HG03378 (cell line): ENCODE results near the gene PLD1.
"Not testable (repeated sequence)": the region's sequence is repeated elsewhere in the genome, so short reads cannot be mapped to it uniquely, and the experiment has no call there.

Experiments
- ATAC-seq: cut with Tn5 transposase; IDR thresholded peaks from one replicate; pipeline ENCODE4 v1.9.1; 2021; ENCODE audit warnings: mild to moderate bottlenecking, moderate library complexity; ENCODE audit not compliant: unreplicated experiment

PLD1 gene

DNA sequence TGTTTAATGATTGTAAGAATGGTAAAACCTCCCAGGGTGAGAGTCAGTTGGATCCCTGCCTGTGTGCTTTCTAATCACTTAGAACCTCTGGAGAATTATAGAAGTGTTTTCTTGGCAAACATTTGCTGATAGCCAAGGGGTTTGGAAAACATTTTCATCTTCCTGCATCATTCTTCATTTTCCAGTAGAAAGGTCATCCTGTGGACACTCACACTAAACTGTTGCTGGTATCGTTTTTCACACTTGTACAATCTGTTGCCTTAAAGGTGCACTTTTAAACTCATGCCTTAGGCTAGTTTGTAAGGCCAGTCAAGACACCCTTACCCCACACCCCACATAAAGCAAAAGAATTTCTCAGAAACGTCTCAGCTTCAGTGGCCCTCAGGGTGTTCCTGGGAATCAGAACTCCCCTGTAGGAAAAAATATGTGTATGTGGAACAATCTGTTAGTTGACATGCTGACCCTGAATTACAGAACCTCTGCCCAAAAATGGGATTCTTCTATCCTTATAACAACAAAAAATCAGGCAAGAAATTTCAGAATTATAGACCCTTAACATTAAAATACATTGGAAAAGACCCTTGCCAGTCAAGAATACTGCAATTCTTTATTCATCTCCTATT, 5.8 kb upstream of the PLD1 start:
- no peak for ATAC-seq

DNA sequence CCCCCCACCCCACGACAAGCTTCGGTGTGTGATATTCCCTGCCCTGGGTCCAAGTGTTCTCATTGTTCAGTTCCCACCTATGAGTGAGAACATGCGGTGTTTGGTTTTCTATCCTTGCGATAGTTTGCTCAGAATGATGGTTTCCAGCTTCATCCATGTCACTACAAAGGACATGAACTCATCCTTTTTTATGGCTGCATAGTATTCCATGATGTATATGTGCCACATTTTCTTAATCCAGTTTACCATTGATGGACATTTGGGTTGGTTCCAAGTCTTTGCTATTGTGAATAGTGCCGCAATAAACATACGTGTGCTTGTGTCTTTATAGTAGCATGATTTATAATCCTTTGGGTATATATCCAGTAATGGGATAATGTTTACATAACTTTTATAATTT, 4.4 kb upstream of the PLD1 start:
- not testable (repeated sequence) for ATAC-seq

DNA sequence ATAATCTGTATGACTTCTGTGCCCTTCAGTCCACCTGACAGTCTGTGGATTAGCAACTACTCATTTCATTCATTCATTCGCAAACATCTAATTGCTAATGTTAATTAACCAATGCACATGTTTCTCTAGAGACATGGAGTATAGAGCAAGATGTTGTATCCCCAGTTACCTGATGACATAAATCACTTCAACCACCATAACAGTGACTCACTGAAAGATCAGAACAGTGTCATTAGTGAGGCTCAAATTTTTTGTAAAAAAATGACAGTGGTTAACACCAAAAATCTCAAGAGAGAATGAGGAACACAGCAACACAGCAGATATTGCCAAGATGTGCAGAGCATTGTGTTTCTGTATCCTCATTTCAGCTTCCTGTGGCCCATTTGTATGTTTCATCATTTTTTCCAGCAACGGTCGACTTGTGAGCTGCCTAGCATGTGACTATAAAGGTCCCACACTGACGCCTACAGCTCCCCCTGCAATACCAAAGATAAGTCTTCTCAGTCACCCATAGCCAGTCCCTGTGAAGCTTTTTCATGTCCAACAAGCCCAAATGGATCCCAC, 3.7 kb upstream of the PLD1 start:
- ATAC-seq = peak; percentile 64

DNA sequence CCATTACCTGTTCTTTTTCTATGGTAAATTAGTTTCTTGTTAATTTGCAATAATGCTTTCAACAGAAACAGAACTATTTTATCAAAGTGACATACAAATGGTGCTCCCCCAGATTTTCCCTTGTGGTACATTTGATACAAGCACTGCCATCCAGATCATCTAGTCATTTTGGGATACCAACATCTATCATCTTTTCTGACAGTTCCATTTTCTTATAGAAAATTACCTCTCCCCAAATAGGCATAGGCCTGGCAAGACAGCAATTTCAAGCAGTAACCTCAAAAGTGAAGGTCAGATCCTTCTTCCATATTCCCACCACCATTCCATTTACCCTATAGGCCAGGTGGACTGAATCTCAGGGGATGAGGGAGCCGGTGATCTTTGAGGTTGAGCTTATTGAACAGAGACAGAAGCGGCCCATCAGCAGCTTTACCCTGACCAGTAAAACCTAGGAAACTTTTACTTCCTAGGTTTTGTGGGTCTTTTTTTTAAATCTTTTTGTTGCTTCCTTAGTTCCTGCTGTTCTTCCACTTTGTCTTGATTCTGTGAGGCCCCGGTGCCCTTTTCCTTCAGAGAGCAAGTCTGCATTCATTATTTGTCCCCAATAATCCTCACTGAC, 3.1 kb upstream of the PLD1 start:
- ATAC-seq = no peak

DNA sequence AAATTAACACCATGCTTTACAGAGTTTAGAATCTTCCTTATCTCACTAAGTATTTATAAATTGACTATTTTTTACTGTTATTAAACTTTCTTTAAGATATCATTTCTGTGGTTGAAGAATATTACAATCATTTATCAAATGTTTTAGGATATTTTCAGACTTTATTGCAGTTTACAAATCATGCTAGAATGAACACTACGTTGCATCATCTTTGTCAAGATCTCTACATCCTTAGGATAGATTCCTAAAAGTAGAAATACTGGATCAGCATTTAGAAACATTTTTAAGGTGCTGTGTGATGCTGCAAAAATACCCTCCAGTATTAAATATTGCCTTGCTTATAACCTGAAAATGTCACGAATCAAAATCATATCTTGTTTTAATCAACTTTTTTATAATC, 2.5 kb upstream of the PLD1 start:
- no peak for ATAC-seq

DNA sequence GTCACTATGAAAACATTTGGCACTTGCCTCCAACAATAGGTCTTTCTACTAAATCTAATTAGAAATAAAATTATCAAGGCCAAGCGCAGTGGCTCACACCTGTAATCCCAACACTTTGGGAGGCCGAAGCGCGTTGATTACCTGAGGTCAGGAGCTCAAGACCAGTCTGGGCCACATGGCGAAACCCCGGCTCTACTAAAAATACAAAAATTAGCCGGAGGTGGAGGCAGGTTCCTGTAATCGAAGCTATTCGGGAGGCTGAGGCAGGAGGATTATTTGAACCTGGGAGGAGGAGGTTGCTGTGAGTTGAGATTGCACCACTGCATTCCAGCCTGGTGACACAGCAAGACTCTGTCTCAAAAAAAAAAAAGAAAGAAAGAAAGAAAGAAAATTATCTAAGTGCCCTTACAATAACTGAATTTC, 1.6 kb upstream of the PLD1 start:
- no peak for ATAC-seq

DNA sequence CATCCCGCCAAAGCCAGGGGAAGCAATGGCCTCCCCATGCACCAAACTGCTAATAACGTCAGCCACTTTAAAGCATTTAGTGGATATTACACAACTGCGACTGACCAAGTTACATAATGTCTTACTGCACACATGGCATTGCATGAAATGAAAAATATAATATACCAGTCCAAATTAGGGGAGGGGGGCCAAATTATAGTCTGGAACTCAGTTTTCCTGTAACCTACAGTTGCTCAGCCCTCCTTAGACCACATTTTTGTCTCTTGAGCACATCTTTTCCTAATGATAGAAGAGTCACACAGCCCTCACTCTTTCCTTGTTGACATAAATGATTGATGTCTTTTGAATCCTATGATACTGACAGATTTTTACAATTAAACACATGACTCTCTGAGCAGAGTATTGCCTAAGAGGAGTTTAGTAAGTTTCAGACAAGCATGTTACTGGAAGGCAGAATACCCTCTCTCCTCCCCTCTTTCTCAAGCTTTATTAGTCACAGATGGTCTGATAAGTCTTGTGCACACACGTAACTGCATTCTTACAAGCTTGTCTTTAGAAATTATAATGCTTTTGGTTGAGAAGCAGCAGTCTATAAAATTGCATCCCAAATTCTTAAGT, 1.1 kb upstream of the PLD1 start:
- no peak for ATAC-seq

DNA sequence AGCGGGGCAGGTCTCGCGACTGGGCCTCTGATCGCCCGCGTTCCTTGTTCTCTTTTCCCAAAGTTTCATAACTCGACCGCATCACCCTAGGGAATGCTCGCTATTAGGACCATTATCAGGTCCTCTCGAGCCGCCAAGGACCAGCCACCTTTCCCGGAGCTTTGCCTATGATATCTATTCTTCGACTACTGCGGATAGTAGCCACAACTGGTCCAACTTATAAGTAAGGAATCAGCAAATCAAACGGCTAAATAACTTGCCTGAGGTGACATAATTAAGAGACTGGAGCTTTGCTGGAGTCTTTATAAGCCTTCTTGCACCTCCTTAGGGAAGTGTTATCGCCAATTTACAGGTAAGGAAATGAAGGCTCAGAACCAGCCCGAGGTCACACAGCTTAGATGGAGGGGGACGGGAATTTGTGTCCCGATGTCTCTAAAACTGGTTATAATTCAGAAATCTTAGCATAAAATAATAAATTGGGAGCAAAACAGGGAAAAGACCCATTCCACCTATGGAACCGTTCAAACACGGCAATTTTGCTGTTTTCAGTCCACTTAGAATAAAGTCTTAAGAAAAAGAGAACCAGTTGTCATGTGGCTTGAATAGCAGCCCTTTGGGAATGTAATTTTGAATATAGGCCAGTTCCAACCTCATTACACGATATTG, 479 bp upstream of the PLD1 start:
- no peak for ATAC-seq

DNA sequence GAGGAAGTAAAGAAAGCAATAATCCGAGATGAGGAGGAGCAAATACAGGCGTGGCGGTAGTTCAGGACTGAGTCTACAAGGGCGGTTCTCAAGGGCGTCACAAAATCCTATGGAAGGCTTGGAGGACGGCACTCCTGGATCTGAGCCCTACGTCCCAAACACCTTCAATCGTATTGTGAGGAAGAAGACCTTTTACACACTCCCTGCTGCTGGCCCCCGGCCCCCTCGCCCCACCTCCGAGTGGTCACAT, 747 bp downstream of the PLD1 start:
- peak; percentile 41 for ATAC-seq

DNA sequence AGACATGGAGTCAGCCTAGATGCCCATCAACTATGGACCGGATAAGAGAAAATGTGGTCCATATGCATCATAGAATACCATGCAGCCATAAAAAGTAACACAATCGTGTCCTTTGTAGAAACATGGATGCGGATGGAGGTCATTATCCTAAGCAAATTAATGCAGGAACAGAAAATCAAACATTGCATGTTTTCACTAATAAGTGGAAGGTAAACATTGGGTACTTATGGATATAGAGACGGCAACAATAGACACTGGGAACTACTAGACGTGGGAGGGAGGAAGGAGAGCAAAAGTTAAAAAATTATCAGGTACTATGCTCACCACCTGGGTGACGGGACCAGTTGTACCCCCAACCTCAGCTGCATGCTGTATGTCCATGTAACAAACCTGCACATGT, 2.5 kb downstream of the PLD1 start:
- no peak for ATAC-seq

DNA sequence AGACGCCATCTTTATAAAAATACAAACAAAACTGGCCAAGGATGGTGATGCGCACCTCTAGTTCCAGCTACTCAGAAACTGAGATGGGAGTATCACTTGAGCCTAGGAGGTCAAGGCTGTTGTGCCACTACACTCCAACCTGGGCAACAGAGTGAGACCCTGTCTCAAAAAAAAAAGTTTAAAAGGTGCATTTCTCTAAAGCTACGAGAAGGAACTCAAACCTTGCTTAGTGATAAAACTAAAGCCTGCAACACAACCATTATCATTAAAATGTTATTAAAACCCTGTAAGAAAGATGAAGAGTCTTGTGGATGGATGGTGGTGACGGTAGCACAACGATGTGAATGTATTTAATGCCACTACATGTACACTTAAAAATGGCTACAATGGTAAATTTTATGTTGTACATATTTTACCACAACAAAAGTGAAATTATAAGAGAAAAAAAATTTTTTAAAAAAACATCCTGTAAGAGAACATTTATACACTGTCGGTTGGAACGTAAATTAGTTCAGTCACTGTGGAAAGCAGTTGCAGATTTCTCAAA, 3.1 kb downstream of the PLD1 start:
- ATAC-seq = no peak

DNA sequence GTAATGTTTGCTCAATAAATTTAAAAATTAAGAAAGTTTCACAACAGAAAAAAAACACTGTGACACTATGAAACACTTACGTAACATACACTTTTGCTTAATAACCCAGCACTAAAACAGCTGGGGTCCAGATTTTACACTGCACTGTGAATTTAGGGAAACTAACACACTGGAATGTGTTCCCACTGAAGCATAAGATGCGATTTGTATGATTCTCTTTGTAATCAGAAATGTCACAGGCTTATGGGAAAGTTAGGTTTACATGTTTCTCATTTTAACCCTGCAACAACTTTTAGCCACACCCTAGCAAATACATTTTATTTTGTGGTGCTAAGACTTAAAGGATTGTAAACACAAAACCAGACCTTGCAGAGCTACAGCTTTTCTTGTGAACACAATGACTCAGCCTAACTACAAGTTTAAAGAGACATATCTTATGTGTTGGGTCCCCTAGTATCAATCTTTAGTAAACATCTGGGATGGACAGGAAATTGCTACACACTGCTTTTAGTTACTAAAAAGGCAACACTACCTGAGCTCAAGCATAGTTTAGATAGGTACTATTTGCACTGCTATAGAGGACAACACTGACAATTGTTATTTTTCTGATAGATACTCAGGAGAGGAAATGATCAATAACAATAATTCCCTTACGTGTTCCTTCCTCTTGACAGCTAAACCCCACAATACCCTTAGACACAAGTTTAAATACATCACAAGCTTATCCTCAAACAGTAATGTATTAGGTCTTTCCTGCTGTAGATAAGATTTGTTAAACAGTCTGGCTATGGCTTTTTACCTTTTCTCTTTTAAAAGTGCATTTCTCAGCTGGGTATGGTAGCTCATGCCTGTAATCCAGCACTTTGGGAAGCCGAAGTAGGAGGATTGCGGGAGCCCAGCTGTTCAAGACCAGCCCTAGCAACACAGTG, 3.8 kb downstream of the PLD1 start:
- ATAC-seq = no peak

DNA sequence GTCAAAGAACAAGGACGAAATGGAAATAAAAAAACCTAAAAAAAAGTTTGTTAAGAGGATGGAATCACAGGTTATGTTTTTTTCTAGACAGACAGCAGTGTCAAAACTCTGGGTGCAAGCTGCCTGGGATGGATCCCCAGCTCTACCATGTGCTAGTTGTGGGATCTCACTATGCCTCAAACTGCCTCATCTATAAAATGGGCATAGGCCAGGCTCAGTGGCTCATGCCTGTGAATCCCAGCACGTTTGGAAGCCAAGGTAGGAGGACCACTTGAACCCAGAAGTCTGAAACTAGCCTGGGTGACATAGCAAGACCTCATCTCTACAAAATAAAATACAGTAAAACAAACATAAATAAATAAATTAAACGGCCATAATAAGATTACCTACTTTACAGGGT, 4.6 kb downstream of the PLD1 start:
- ATAC-seq = no peak

DNA sequence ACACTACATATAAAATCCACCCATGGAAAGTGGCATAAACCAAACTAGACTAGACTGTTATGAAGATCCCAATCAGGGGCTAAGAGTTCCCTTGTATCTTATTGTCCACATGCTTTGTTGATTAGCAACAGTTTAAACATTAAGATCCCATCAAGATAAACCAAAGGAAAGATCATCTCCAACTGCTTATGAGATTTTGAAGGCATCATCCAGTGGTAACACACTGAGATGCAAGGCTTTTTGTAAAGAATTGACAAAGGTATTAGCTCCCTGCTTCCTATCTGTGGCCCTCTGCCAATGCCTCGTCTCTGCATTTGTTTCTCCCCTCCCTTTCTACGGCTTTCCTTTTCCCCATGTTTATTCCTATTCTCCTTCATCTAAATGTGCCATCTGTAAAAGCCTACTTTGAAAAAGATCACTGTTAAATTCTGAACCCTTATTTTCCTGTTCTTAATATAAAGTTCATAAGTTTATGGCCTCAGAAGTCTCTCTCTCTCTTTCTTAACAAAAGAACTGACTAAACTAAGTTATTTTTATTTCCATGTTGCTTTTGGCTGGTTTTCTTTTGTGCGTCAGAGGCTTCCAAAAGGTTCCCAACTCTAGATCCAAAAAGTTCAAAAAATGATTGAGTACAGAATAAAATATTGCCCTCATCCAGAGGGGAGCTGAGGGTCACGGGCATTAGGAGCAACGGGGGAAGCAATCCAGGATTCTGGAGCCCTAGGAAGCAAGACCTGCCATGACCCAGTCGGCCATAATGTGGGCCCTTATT, 5.5 kb downstream of the PLD1 start:
- ATAC-seq = no peak

DNA sequence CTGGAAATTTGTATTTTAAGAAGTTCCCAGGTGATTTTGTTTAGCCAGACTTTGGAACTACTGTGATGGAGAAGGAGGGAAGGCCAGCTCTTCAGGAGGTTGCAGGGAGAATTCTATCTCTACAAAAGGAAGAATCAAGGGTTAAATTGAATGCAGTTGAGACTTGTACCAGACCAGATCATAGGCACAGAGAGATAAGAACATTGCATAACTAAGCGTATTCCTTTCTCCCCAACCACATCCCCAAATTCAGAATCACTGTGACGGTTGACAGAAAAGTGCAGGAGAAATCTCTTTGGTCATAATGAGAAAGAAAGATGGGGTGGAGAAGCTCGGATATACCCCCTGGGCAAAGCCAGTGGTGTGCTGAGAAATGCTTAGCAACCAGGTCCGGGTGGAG, 7.2 kb downstream of the PLD1 start:
- no peak for ATAC-seq

DNA sequence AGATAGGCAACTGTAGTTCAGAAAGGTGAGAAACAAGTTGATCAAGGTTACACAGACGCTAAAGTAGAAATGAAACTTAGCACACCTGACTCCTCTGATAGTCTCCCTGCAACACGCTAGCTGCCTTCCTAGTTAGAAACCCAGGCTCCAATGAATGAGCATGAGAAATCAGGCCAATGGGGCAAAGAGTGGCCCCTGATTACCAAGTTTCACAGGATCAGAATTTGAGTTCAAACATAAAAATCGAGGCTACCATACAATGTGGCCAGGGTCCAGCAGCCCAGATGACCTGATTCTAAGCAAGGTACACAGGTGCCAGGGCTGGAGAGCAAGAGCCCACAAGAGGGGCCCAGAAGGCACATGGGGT, 7.7 kb downstream of the PLD1 start:
- no peak for ATAC-seq

DNA sequence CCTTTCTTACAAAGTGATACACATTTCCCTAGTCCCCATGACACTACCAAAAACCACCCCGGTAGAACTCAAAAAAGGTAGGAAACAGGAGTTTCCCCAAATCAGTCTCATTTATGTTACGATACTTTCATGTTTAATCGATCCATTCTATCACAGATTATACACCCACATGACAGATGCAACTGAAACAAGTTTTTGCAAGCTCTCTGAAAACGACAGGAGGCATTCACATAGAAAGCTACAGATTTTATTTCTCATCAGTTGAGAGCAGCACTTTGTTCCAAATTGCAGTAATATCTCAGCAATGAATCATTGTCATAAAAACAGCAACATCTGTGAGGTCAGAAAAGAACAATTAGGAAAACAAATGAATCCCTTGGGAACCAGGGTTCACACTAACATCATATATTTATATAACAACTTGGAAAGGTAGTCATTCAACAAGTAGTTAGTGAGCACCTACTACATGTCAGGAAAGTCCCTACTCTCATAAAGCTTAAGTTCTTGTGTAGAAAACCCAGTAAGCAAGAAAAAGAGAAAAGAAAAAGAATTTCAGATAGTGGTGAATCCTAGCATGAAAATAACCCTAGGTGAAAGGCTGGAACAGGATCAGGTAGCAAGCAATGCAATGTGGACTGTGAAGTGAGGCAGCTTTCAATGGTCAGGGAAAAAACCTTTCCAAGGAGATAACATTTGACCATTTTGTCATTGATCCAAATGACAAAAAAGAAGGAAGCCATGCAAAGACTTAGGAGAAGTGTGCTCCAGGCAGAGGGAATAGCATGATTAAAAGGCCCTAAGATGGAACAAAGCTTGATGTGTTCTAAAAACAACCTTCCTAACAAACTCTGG, 8.3 kb downstream of the PLD1 start:
- no peak for ATAC-seq

DNA sequence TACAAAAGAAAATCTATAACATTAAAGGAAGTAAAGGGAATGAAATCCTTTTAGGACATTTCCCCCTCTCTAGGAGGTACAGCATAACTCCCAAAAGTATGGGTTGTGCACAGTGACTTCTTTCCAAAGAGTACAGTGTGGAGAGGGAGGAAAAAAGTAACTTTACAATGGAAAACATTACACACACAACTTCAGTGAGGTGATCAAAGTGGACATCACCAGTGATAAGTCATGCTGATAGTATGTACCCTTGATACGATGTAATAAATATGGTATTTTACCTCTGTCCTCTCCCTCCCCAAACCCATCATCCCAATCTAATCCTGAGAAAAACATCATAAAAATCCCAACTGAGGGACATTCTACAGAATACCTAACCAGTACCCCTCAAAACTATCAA, 10.8 kb downstream of the PLD1 start:
- no peak for ATAC-seq

DNA sequence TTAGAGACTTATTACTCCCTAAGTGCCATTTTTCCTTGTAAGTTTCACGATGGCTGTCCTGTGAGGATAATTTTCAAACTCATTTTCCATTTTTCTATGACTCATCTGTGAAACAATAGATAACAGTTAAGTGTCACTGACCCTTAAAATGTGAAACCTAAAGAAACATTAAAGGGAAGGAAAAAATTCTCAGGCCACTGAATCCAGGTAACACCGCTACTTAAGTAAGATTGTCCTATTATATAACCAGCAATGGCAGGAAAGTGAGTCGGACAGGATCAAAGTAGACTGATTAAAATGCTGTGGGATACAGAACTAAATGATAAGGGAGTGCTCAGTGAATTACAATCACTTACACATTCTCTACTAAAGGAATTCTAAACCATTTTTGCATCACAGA, 12.4 kb downstream of the PLD1 start:
- no peak for ATAC-seq
